Measurements from ENCODE around the gene TRPM3. TPM values are rescaled to one million over a fixed set of nuclear protein-coding genes. Genes with fewer than 3 reads are reported as not detected.

TRPM3 gene
- total RNA-seq, 1 experiment from 2014 or later: not detected

- TF ChIP-seq CTCF (IDR thresholded peaks at IDR 0.05; ENCODE audit: unreplicated experiment): no peak
- Mint-ChIP-seq H3K4me3 (ENCODE audit: low read depth, unreplicated experiment) (no peak overlapping the region), H3K27ac (ENCODE audit: unreplicated experiment) (no peak overlapping the region), H3K9me3 (ENCODE audit: low read depth, unreplicated experiment) (no peaks in the 10 kb centered on the region), H3K27me3 (ENCODE audit: unreplicated experiment) (peaks cover 17% of the 10 kb centered on the region), H3K36me3 (ENCODE audit: insufficient read depth, unreplicated experiment) (no peaks in the 10 kb centered on the region), H3K4me1 (ENCODE audit: low read depth, unreplicated experiment) (peaks cover 1% of the 10 kb centered on the region)
- DNase-seq: no peak
- intact Hi-C loops (cut with micrococcal nuclease; ENCODE audit: unreplicated experiment): no loop called here
- BruUV-seq (replicated peaks): no TSS peak
- CTCF ChIA-PET: no interaction called here
These were observed 562.3 kb downstream of the TRPM3 start for GRCh38 chr9:70559102-70559501.

- peaks cover 4% of the 10 kb centered on the region for H3K27me3 Mint-ChIP-seq (ENCODE audit: unreplicated experiment)
- H3K4me3 Mint-ChIP-seq (ENCODE audit: low read depth, unreplicated experiment): no peak overlapping the region
- no peak for TF ChIP-seq CTCF (IDR thresholded peaks at IDR 0.05; ENCODE audit: unreplicated experiment)
- no peaks in the 10 kb centered on the region for H3K36me3 Mint-ChIP-seq (ENCODE audit: insufficient read depth, unreplicated experiment)
- DNase-seq: no peak
- intact Hi-C loops (cut with micrococcal nuclease; ENCODE audit: unreplicated experiment): no loop called here
- no peak overlapping the region for H3K27ac Mint-ChIP-seq (ENCODE audit: unreplicated experiment)
- H3K9me3 Mint-ChIP-seq (ENCODE audit: low read depth, unreplicated experiment): no peaks in the 10 kb centered on the region
- no TSS peak for BruUV-seq (replicated peaks)
- H3K4me1 Mint-ChIP-seq (ENCODE audit: low read depth, unreplicated experiment): peaks cover 12% of the 10 kb centered on the region
- CTCF ChIA-PET: no interaction called here
These were observed 563.6 kb downstream of the TRPM3 start for GRCh38 chr9:70557661-70558369.

- CTCF ChIA-PET: no interaction called here
- DNase-seq: no peak
- H3K36me3 Mint-ChIP-seq (ENCODE audit: insufficient read depth, unreplicated experiment): no peaks in the 10 kb centered on the region
- intact Hi-C loops (cut with micrococcal nuclease; ENCODE audit: unreplicated experiment): no loop called here
- no peak overlapping the region for H3K4me3 Mint-ChIP-seq (ENCODE audit: low read depth, unreplicated experiment)
- no peak overlapping the region for H3K27ac Mint-ChIP-seq (ENCODE audit: unreplicated experiment)
- no peaks in the 10 kb centered on the region for H3K27me3 Mint-ChIP-seq (ENCODE audit: unreplicated experiment)
- no peak for TF ChIP-seq CTCF (IDR thresholded peaks at IDR 0.05; ENCODE audit: unreplicated experiment)
- H3K9me3 Mint-ChIP-seq (ENCODE audit: low read depth, unreplicated experiment): no peaks in the 10 kb centered on the region
- no TSS peak for BruUV-seq (replicated peaks)
- H3K4me1 Mint-ChIP-seq (ENCODE audit: low read depth, unreplicated experiment): peaks cover 12% of the 10 kb centered on the region
These were observed 564.6 kb downstream of the TRPM3 start for GRCh38 chr9:70556771-70557170.

GRCh38 chr9:70554881-70555280 is 566.5 kb downstream of the TRPM3 start:
- BruUV-seq (replicated peaks): no TSS peak
- intact Hi-C loops (cut with micrococcal nuclease; ENCODE audit: unreplicated experiment): no loop called here
- Mint-ChIP-seq H3K27me3 (ENCODE audit: unreplicated experiment) (no peaks in the 10 kb centered on the region), H3K4me3 (ENCODE audit: low read depth, unreplicated experiment) (no peak overlapping the region), H3K4me1 (ENCODE audit: low read depth, unreplicated experiment) (peaks cover 12% of the 10 kb centered on the region), H3K27ac (ENCODE audit: unreplicated experiment) (no peak overlapping the region), H3K36me3 (ENCODE audit: insufficient read depth, unreplicated experiment) (no peaks in the 10 kb centered on the region), H3K9me3 (ENCODE audit: low read depth, unreplicated experiment) (no peaks in the 10 kb centered on the region)
- CTCF ChIA-PET: no interaction called here
- no peak for TF ChIP-seq CTCF (IDR thresholded peaks at IDR 0.05; ENCODE audit: unreplicated experiment)
- no peak for DNase-seq
